HG03354 (cell line): Measurements from ENCODE around the gene UGT3A2.

Experiments
- ATAC-seq: cut with Tn5 transposase; IDR thresholded peaks from one replicate; pipeline ENCODE4 v1.9.1; 2021; ENCODE audit warnings: mild to moderate bottlenecking; ENCODE audit not compliant: unreplicated experiment, poor library complexity, severe bottlenecking

Gene UGT3A2

GRCh38 chr5:36017004-36017403 is 49.7 kb downstream of the UGT3A2 start:
- no peak for ATAC-seq

GRCh38 chr5:36013182-36013581 is 53.5 kb downstream of the UGT3A2 start:
- no peak for ATAC-seq

GRCh38 chr5:36009698-36010097 is 57.0 kb downstream of the UGT3A2 start:
- ATAC-seq: no peak

GRCh38 chr5:36007366-36007765 is 59.3 kb downstream of the UGT3A2 start:
- ATAC-seq: no peak

GRCh38 chr5:36006163-36006562 is 60.5 kb downstream of the UGT3A2 start:
- no peak for ATAC-seq

- no peak for ATAC-seq
These were observed 65.7 kb downstream of the UGT3A2 start for GRCh38 chr5:36001032-36001431.

- no peak for ATAC-seq
These were observed 67.1 kb downstream of the UGT3A2 start for GRCh38 chr5:35999547-35999946.

GRCh38 chr5:35996076-35996475 is 70.6 kb downstream of the UGT3A2 start:
- no peak for ATAC-seq

- no peak for ATAC-seq
These were observed 75.6 kb downstream of the UGT3A2 start, which contains the start of gene UGT3A1 for GRCh38 chr5:35990941-35991611. Gene UGT3A1 (minus strand): TSS chr5:35991390. CDS start chr5:35991240, 150 bp downstream.

GRCh38 chr5:35990520-35990919 is 76.2 kb downstream of the UGT3A2 start:
- no peak for ATAC-seq

- no peak for ATAC-seq
These were observed 78.2 kb downstream of the UGT3A2 start for GRCh38 chr5:35988529-35988928.

- ATAC-seq: no peak
These were observed 78.9 kb downstream of the UGT3A2 start for GRCh38 chr5:35987776-35988175.
